A549 (cell line): ENCODE data around the gene MSI2.

Experiments
- BCL3 ChIP-seq: fragments of >200 bp; sonication (Bioruptor Twin); formaldehyde crosslinking; IDR thresholded peaks from 3 replicates; pipeline ENCODE4 v1.6.1; 2016
- CTCF ChIP-seq: fragments of >200 bp; sonication (Bioruptor Twin); formaldehyde crosslinking; IDR thresholded peaks from 3 replicates; pipeline ENCODE4 v1.5.1; 2016
- TFCP2L1 ChIP-seq: fragments of 250-450 bp; sonication (Bioruptor Pico); IDR thresholded peaks from 2 replicates; pipeline ENCODE4 v1.5.0; 2021; ENCODE audit warnings: mild to moderate bottlenecking

- TF ChIP-seq BCL3 = no peak
- no peak for TF ChIP-seq CTCF
- no peak for TF ChIP-seq TFCP2L1 (CRISPR knock-in tag)
Measured at GRCh38 chr17:57595947-57596695, 339.8 kb downstream of the MSI2 start.
